ENCODE measurements around the gene PCDHB7.
"Not testable (repeated sequence)": the region's sequence is repeated elsewhere in the genome, so short reads cannot be mapped to it uniquely, and the experiment has no call there.

The PCDHB7 gene

GRCh38 chr5:141150224-141150992, 22.0 kb upstream of the PCDHB7 start:
- no peak for TF ChIP-seq CTCF (IDR thresholded peaks at IDR 0.05; ENCODE audit: insufficient read depth, low read depth, low read length, missing control alignments)
- DNase-seq (ENCODE audit: low read depth): no peak
- no peak overlapping the region for H3K4me3 ChIP-seq (ENCODE audit: low read length)

GRCh38 chr5:141150993-141151325, 21.5 kb upstream of the PCDHB7 start:
- no peak for DNase-seq (ENCODE audit: low read depth)
- no peak overlapping the region for H3K4me3 ChIP-seq (ENCODE audit: low read length)
- TF ChIP-seq CTCF (IDR thresholded peaks at IDR 0.05; ENCODE audit: insufficient read depth, low read depth, low read length, missing control alignments): no peak

GRCh38 chr5:141151632-141152031, 20.8 kb upstream of the PCDHB7 start:
- H3K4me3 ChIP-seq (ENCODE audit: low read length); DNase-seq (ENCODE audit: low read depth): not testable (repeated sequence)

- not testable (repeated sequence) for H3K4me3 ChIP-seq (ENCODE audit: low read length)
Observed at GRCh38 chr5:141152096-141152495, 20.3 kb upstream of the PCDHB7 start.

GRCh38 chr5:141155540-141156374, 16.7 kb upstream of the PCDHB7 start:
- no peak overlapping the region for H3K4me3 ChIP-seq (ENCODE audit: low read length)
- no peak for TF ChIP-seq CTCF (IDR thresholded peaks at IDR 0.05; ENCODE audit: insufficient read depth, low read depth, low read length, missing control alignments)
- DNase-seq (ENCODE audit: low read depth): no peak

More at GRCh38 chr5:141152096-141152495, 20.3 kb upstream of the PCDHB7 start:
- DNase-seq (ENCODE audit: low read depth): not testable (repeated sequence)

- H3K4me3 ChIP-seq (ENCODE audit: low read length); DNase-seq (ENCODE audit: low read depth): not testable (repeated sequence)
Observed at GRCh38 chr5:141157356-141157755, 15.1 kb upstream of the PCDHB7 start.

GRCh38 chr5:141157901-141158300, 14.5 kb upstream of the PCDHB7 start:
- DNase-seq (ENCODE audit: low read depth); H3K4me3 ChIP-seq (ENCODE audit: low read length): not testable (repeated sequence)

- not testable (repeated sequence) for DNase-seq (ENCODE audit: low read depth); H3K4me3 ChIP-seq (ENCODE audit: low read length)
Observed at GRCh38 chr5:141174291-141175104, 2.1 kb downstream of the PCDHB7 start.

- no peak for TF ChIP-seq CTCF (IDR thresholded peaks at IDR 0.05; ENCODE audit: insufficient read depth, low read depth, low read length, missing control alignments)
- no peak overlapping the region for H3K4me3 ChIP-seq (ENCODE audit: low read length)
- DNase-seq (ENCODE audit: low read depth): no peak
Observed at GRCh38 chr5:141175933-141176332, 3.5 kb downstream of the PCDHB7 start.

GRCh38 chr5:141177577-141178191, 5.2 kb downstream of the PCDHB7 start, which contains the start of gene PCDHB8:
TSS of gene PCDHB8 (plus strand) at chr5:141177790. CDS start at chr5:141178035, 245 bp downstream.
- DNase-seq (ENCODE audit: low read depth): not testable (repeated sequence)

GRCh38 chr5:141179371-141179770, 6.9 kb downstream of the PCDHB7 start:
- H3K4me3 ChIP-seq (ENCODE audit: low read length); DNase-seq (ENCODE audit: low read depth): not testable (repeated sequence)

More at GRCh38 chr5:141177577-141178191, 5.2 kb downstream of the PCDHB7 start, which contains the start of gene PCDHB8:
- H3K4me3 ChIP-seq (ENCODE audit: low read length): not testable (repeated sequence)

- H3K4me3 ChIP-seq (ENCODE audit: low read length); DNase-seq (ENCODE audit: low read depth): not testable (repeated sequence)
Observed at GRCh38 chr5:141179876-141180275, 7.4 kb downstream of the PCDHB7 start.

Data from epithelial cell of esophagus (primary cell).